CD4-positive, alpha-beta T cell treated with Interleukin-10 for 1 hour (primary cell): ENCODE results near the gene FADS2.
"Not testable (repeated sequence)": the region's sequence is repeated elsewhere in the genome, so short reads cannot be mapped to it uniquely, and the experiment has no call there.

Experiments used
- DNase-seq: peaks from one replicate; pipeline ENCODE4 v3.0.0-alpha.2; 2020

The FADS2 gene

DNA sequence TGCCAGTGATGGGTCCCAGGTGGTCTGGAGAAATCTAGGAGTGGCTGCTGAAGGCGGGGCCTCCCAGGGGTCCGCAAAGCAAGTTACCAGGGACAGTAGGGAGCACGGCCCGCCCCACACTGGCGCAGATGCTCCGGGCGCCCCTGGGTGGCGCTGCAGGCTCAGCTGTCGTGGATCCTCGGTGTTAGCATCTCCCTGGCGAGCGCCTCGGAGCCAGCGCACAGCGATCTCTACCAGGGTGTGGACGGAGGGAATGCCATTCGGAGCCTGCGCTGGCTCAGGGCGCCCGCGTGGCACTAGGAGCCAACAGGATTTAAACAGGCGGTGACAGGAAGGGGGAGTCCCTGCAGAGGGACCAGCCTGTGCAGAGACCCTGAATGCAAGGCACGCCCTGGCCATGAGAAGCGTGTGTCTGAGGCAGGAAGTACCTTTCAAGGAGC lies 43.1 kb downstream of the FADS2 start:
- peak; percentile 60 for DNase-seq

DNA sequence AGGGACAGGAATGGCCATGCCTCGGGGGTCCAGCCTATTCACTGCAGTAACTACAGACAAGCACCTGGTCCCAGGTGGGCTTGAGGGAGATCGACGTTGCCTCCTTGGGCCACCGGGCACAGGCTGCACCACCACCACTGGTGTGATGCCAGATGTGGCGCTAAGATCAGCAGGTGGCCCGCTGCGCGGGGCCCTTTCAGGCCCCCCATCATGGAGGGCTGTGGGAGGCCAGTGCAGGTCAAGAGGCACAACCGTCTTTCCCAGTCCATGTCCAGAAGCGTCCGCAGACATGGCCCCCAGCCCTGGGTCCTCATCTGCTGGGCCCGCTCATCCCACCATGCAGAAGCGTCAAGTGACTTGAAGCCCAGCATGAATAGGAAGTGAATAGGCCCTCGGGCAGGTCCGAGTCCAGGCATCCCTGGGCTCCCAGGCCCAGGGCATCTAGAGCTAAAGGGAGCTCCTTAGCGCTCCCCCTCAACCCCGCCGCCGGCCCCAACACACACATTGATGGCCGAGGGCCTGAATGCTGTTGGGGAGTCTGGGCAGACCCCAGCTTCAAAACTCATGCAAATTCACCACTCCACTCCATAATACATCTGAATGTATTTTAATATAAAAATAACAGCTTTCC lies 45.0 kb downstream of the FADS2 start:
- no peak for DNase-seq

DNA sequence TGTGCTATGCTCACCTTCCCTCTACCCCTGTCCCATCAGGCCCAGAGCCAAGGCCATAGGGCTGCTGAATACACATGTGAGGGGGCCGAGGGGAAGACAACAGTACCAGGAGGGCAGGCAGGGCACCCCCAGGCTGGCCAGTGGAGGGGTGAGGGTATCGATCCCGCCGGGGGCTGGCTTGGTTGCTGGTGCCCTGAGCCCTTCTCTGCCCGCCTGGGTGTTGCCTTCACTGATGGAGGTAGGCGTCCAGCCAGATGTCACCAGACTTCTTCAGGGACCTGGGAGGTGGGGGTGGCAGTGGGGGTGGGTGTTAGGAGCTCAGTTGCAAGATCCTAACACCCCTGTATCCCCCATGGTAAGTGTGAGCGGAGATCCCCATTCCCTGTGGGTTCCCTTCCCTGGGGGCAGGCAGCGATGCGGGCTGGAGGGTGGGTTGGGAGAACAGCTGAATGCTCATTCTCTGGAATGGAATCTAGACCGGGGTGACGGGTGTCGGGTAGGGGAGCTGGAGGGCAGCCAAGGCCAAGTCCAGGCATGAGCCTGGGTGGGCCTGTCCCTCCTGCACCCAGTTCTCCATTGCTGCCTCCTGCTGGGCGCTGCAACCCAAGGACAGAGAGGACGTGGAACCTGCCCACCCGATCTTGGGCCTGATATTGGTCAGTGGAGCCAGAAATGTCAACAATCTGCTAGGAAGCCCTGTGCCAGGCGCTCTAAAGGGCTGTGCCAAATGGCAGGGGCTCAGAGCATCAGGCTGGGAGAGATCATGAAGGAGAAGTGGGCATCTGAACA lies 45.7 kb downstream of the FADS2 start:
- no peak for DNase-seq

DNA sequence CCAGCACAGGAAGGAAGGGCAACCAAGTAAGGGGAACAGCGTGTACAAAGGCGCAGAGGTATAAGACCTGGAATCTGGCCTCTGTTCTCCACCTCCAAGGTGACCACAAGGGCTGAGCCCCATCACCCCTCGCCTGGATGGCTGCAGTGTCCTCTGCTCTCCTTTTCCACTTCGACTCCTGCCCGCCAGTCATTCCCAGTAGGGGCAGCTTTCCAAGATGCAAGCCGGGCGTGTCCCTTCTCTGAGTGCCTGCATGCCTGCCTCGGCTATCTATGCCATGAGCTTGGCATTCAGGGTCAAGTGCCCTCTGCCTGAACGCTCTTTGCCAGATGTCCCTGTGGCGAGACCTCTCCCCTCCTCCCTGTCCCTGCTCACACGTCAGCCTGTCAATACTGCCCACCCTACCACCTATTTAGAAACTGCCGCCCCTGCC lies 46.3 kb downstream of the FADS2 start:
- no peak for DNase-seq

DNA sequence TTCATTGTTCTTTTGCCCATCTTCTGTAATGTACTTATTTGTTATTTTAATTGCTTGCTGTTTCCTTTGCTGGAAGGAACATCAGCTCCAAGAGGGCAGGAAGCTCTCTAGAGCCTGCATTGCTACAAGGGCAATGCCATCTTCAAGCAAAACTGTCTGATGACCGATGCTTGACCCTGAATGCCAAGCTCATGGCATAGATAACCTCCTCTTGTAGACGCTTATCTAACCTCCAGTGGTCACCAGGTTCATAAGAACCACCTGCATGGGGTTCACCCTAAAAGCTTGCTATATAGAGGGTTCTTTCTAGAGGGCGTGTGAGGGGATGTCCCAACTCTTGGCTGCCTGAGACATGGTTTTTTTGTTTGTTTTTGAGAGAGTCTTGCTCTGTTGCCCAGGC lies 46.8 kb downstream of the FADS2 start:
- no peak for DNase-seq

DNA sequence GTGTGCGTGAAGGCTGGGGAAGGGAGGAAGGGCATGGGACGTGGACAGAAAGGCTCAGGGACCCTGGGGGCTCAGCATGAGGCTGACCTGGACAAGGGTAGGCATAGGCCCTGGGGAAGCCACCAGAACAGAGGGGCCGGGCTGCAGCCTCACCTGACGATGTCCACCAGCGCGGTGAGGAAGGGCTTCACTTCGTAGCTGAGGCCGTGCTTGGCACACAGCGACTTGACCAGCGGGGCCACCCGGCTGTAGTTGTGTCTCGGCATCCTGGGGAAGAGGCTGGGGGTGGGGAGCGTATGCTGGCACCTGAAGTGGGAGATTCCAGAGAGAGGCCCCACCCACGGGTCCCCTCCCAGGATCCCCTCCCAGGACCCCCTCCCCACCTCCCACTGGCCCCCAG lies 47.6 kb downstream of the FADS2 start:
- DNase-seq = no peak

DNA sequence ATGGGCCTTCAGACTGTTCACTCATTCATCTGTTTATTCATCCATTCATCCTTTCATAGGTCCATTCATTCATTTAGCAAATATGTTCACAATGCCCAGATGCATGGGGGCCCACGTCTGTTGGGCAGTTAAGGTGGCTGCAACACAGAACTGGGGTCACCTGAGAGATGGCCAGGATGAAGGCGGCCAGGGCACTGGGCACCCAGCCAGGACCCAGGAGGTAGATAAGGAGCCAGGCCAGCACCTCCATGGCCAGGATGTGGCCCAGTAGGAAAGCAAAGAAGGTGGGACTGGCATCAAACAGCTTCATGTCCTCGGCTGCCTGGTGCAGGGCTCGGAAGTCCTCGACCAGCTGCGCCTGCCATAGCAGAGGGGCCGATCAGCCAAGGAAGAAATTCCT lies 51.1 kb downstream of the FADS2 start:
- no peak for DNase-seq

DNA sequence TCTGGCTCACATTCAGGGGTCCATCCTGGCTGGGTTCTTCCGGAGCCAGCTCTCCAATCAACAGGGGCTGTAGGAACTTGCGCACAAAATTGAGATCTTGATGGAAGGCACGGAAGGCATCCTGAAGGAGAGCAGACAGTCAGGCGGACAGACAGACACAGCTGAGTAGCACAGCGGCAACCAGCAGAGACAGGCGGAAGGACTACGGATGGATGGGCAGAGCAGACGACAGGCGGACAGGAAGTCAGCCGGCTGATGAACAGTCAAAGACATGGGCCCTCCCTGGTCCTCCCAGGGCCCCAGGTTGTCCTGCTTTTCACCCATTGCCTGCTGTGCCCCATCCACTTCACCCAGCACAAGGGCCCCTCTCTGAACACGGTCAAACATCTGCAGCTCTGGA lies 51.9 kb downstream of the FADS2 start:
- DNase-seq = no peak

DNA sequence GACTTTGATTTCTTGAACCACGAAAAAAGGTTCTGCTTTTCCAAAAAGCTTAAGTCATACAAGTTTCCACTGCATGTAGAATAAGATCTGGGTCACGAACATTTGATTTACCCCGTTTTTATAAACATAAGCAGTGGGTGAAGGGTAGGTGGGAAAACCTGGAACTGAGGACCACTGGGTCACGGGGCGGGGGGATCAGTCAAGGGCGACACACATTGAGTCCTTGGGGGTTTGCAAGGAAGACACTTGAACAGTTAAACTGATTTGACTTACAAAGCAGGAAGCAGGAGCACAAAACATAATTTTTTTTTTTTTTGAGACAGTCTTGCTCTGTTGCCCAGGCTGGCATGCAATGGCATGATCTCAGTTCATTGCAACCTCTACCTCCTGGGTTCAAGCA lies 52.4 kb downstream of the FADS2 start:
- no peak for DNase-seq

DNA sequence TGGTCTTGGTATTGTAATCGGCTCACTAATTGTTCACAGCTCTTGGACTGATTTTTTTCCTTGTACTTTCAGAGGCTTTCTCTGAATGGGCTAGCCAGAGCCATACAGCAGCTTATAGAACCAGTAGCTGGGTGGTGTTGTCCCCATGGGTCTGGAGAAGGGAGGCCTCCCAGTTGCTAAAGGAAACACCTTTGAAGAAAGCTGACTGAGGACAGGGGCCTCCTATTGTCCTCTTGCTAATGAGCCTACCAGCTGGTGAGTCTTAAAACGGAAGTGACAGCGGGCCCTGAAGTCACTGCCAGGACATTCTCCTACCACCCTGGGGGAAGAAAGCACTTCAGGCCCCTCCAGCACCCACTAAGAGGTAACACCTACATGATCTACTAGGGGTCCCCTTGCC lies 53.3 kb downstream of the FADS2 start:
- DNase-seq = no peak

DNA sequence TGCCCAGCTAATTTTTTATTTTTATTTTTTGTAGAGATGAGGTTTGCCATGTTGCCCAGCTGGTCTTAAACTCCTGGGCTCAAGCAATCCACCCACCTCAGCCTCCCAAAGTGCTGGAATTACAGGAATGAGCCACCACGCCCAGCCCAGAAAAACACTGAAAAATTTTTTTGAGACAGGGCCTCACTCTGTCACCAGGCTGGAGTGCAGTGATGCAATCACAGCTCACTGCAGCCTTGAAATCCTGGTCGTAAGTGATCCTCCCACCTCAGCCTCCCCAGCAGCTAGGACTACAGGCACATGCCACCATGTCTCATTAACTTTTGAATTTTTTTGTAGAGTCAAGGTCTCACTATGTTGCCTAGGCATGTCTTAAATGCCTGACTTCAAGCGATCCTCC lies 54.2 kb downstream of the FADS2 start:
- not testable (repeated sequence) for DNase-seq

DNA sequence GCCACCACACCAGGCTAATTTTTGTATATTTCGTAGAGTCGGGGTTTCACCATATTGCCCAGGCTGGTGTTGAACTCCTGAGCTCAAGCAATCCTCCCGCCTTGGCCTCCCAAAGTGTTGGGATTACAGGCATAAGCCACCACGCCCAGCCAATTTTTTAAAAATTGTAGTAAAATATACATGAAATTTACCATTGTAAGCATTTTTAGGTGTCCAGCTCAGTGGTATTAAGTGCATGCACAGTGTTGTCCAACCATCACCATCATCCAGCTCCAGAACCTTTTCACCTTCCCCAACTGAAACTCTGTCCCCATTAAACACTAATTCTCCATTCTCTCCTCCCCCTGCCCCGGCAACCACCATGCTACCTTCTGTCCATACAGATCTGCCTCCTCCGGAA lies 54.8 kb downstream of the FADS2 start:
- DNase-seq = no peak

DNA sequence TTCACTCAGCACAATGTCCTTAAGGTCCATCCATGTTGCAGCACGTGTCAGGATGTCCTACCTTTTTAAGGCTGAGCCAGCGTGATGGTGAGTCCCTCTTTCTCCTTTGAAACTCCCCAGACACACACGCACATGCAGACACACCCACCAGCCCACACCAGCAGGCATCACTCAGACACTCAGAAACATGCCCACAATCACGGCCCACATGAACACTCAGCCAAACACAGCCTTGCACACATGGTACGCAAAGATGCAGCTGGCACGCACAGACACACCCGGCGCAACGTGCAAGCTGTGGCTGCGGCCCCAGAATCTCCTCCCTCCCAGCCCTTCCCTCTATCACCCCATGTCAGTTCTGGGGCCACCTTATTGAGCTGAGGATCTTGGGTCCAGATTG lies 55.2 kb downstream of the FADS2 start:
- no peak for DNase-seq

DNA sequence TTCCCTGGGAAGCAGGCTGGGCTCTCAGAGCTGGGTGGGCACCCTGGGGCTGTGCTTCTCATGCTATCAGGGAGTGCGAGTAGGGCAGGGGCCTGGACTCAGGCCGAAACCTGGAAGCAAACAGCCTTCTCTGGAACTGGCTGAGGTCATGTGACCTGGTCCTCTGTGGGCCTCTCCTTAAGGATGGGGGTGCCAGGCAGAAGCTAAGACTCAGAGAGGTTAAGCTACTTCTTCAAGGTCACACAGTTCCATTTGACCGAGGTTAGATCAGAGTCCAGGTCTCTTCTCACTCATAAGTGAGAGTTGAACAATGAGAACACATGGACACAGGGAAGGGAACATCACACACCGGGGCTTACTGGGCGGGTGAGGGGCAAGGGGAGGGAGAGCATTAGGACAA lies 55.8 kb downstream of the FADS2 start:
- DNase-seq = no peak

DNA sequence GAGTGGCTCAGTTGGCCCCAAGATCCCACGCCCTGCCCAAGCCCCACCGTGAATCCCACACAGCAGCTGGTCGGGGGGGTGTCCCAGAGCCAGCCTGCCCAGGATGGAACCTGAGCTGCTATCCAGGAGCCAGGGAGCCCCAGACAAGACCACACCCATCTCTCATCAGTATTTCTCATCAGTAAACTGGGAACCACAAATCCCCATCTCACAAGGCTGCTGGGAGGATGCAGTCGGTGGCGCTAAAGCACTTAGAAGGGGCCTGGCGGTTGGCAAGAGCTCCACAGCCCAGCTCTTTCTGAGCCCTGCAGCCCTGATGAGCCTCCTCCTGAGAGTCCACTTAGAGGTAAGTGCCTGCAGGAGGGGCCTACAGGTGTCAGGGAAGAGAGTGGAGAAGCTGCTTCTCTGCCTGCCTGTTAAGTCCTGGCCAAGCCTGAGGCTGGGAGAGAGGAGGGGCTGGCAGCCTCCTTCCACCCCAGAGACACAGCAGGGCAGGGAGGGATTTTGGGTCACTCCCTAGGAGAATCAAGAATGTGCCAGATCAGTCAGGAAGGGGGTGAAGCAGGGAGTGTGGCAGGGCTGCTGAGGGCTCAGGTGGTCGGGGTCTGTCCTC lies 57.2 kb downstream of the FADS2 start:
- no peak for DNase-seq

DNA sequence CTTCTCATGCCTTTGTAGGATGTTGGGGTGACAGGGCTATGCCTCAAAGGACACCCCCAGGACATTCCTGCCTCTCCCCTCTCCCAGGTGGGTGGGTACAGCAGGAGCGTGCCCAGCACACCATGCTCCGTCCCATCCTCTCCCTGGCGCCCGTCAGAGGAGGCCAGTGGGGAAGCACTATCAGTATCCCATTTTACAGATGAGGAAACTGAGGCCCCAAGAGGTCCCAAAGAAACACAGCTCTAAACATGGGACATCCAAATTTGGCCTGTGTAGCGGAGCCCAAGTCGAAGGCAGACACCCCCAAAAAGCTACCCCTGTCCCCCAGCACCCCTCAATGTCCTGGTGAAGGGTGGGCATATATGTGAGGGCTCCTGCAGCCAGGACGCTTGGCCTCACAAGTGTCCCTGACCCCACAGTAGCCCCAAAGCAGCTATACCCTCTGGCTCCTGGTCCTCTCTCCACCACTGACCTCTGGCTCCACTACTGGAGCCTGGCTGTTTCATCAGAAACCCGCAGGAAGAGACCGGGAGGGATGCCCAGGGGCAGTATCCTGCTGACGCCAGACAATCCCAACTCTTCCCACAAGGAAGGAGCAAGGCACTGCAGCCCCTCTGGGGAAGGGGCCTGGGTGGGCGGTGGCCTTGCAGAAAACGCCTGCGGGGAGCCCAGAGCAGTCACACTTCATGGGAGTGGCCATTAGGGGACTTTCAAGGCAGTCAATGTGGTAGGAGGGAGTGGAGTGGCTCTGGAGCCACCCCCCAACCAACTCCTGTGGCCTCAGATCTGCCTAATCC lies 57.9 kb downstream of the FADS2 start:
- DNase-seq = no peak

DNA sequence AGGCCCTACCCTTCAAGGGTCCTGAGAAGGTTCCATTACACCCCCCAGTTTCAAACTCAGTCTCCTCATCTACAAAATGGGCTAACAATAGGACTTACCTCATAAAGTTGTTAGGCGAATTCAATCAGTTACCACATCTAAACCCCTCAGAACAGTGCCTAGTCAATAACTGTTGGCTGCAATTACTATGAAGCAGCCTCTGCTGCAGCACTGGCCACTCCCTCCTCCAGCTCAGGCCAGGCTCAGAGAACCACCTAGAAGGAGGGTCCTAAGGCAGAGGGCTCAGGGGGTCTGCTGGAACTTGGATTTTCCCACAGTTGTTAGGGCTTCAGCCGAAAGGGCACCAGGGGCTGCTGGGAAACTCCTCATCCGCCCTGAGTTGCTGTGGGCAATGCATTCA lies 58.5 kb downstream of the FADS2 start:
- no peak for DNase-seq

DNA sequence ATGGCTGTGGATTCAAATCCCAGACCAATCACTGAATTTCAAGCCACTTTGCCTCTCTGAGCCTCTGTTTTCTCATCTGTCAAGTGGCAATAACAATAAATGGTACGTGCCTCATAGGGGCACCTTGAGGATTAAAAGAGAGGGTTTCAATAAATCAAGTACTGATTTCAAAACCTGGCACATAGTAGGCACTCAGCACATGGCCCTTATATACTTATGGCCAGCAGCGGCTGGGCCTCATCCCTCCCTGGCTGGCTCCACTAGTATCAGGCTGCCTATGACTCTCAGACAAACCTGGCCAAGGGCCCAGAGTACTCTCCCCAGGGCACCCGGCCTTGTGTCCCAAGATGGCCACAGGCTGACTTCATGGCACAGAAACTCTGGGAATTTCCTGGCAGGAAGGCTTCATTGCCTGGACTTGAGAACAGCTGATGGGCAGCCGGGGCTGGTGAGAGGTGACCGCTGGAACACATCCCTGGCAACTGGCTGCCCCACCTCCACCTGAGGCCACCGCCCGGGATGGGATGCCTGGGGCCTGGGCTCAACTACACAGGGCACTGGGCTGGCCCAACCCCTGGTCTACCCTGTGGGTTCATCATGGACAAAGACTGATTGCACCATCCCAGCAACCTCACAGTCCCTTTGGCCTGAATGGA lies 59.9 kb downstream of the FADS2 start:
- no peak for DNase-seq

DNA sequence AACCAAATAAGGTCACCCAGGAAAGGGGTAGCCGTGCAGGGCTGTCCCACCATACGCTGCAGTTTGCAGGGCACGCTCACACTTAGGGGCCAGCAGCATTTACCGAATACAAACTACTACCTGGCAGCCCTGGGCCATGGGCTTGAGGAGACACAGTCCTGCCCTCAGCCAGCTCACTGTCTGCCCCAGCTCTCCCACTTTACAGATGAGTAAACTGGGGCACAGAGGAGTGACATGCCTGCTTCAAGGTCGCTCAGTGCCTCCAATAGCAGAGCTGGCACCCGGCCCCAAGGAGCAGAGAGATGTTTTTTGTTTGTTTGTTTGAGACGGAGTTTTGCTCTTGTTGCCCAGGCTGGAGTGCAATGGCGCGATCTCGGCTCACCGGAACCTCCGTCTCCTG lies 60.5 kb downstream of the FADS2 start:
- no peak for DNase-seq

DNA sequence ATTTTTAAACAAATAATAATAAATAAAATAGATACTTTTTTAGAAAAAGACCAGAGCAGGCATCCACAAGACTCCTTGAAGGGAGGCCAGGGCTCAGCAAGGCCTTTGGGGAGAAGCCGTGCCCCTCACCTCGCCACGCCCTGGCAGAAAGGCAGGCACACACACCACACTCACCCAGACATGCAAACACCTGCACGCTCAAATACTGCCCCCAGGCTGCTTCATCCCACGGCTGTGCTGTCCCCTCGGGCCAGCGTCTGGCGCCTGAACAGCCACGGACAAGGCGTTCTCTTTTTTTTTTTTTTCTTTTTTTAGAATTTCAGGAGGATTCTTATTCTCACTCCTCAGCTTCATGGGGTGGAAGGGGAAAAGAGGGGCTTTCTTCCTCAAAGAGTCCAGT lies 61.7 kb downstream of the FADS2 start:
- DNase-seq = no peak

DNA sequence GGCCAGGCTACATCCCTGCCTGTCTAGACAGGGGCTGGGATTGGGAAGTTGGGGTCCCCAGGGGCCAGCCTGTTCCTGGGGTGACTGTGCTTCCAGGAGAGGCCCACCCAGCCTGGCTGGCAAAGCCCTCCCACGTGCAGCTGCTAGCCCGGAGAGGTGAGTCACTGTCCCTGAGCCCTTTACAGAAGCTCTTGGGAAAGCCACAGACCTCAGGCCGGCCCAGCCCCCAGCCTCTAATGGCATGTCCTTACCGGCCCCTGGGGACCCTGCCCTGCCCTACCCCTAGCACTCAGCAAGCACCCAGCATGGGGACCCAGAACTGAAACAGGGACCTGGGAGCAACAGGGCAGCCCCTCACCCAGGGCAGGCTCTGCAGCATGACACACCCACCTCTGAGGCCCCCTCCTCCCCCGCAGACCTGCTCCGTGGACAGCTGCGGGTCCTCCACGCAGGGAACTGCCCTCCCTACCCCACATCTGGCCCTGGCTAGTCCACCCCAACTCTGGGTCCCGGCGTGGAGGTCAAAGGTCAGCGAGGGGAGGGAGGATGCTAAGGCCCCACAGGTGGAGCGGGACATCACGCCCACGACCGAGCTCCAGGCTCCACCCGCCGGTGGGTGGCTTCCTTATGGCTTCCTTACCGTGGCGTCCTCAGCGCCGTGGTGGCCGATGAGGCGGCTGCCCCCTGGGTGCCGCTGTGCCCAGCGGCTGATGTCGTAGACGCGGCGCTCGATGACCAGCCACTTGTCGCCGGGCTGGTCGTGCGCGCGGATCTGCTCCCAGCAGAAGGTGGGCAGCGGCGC lies 62.6 kb downstream of the FADS2 start:
- DNase-seq = peak; percentile 34
